Activated T-cell treated with anti-CD3 and anti-CD28 coated beads, Interleukin-2, amount 50 U/mL, for 72 hours (primary cell): ENCODE measurements around the gene ISLR2. TPM values are rescaled to one million over a fixed set of nuclear protein-coding genes. Genes with fewer than 3 reads are reported as not detected.

Experiments used
- ATAC-seq, 2 donors: fragments of 150-1000 bp; cut with Tn5 transposase; replicated peaks in 1 of 2; 2 replicates each; pipeline ENCODE4 v1.10.0; 2021; ENCODE audit warnings: moderate library complexity in 2 of 2, mild to moderate bottlenecking in 1 of 2
- DNase-seq, 2 donors: peaks; one replicate each; pipeline ENCODE4 v3.0.0; 2021 to 2022; ENCODE audit warnings: mixed read lengths in 1 of 2
- H3K27ac Mint-ChIP-seq: one replicate; pipeline ENCODE4 v1.8.0; 2022; ENCODE audit warnings: mild to moderate bottlenecking, moderate library complexity, mixed read lengths
- H3K27me3 Mint-ChIP-seq: one replicate; pipeline ENCODE4 v1.8.0; 2022; ENCODE audit warnings: low read depth, mixed read lengths
- H3K36me3 Mint-ChIP-seq, 2 donors: one replicate each; pipeline ENCODE4 v1.8.0; 2022; ENCODE audit warnings: mixed read lengths in 2 of 2, mild to moderate bottlenecking in 1 of 2; ENCODE audit not compliant: insufficient read depth in 2 of 2
- H3K4me1 Mint-ChIP-seq: one replicate; pipeline ENCODE4 v1.8.0; 2022; ENCODE audit warnings: low read depth, mixed read lengths
- H3K4me3 Mint-ChIP-seq, 2 donors: one replicate each; pipeline ENCODE4 v1.8.0; 2022; ENCODE audit warnings: mild to moderate bottlenecking in 2 of 2, mixed read lengths in 2 of 2, moderate library complexity in 2 of 2
- H3K9me3 Mint-ChIP-seq, 2 donors: one replicate each; pipeline ENCODE4 v1.8.0; 2022; ENCODE audit warnings: mixed read lengths in 2 of 2
- total RNA-seq, 2 donors: library from RNA; stranded (reverse); gene quantifications; one replicate each; pipeline ENCODE4 v1.2.3, GENCODE V29; 2022

ISLR2 gene
- total RNA-seq, 2 donors from 2014 or later, result 0.62 TPM; not detected in 1

GRCh38 chr15:74171965-74172541, 41.7 kb downstream of the ISLR2 start:
- Mint-ChIP-seq H3K4me3 (no peak overlapping the region), H3K4me1 (no peaks in the 10 kb centered on the region), H3K27me3 (peaks cover 8% of the 10 kb centered on the region), H3K27ac (no peak overlapping the region), H3K36me3 (no peaks in the 10 kb centered on the region), H3K9me3 (no peaks in the 10 kb centered on the region)
- DNase-seq (no peak), ATAC-seq (no peak)

- no peak for ATAC-seq
- H3K4me1 Mint-ChIP-seq, result no peaks in the 10 kb centered on the region
- no peaks in the 10 kb centered on the region for H3K9me3 Mint-ChIP-seq
- DNase-seq, result no peak
- H3K36me3 Mint-ChIP-seq, result no peaks in the 10 kb centered on the region
- H3K27me3 Mint-ChIP-seq, result peaks cover 8% of the 10 kb centered on the region
- no peak overlapping the region for H3K4me3 Mint-ChIP-seq
- no peak overlapping the region for H3K27ac Mint-ChIP-seq
These were observed 42.5 kb downstream of the ISLR2 start for GRCh38 chr15:74172701-74173379.

DNA sequence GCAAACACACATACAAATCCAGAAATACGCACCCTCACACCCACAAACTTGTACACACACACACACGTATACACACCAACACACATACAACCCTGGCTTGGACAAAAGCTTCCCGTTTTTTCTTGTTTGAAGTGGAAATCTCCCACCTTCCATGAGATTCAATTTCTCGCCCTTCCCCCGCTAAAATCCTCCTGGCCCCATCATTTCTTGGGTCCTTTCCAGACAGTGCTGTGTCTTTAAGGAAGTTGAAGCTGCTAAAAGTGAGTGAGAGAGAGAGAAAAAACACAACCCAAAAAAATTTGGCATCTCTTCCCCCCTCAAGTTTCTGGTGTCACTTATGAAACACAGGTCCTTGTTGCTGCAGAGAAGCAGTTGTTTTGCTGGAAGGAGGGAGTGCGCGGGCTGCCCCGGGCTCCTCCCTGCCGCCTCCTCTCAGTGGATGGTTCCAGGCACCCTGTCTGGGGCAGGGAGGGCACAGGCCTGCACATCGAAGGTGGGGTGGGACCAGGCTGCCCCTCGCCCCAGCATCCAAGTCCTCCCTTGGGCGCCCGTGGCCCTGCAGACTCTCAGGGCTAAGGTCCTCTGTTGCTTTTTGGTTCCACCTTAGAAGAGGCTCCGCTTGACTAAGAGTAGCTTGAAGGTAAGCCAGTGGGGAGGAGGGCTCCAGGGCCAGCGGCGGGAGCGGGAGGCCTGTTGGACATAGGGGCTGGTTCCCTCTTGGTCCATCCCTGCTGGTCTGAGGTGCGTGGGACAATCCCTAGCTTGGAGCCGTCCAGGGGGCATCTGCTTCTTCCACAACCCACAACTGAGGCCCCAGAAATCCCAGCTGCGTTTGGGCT, 43.2 kb downstream of the ISLR2 start, which contains the start of gene ISLR:
Gene ISLR (plus strand): TSS at position 331 of the 839 bp plus-strand sequence. CDS start 1,149 bp downstream, outside the sequence.
- peaks cover 8% of the 10 kb centered on the region for H3K27me3 Mint-ChIP-seq
- no peak within 1 kb of the TSS for H3K4me3 Mint-ChIP-seq
- H3K4me1 Mint-ChIP-seq, result no peaks in the 10 kb centered on the region
- ATAC-seq (no peak), DNase-seq (no peak)
- no peaks in the 10 kb centered on the region for H3K36me3 Mint-ChIP-seq
- H3K9me3 Mint-ChIP-seq, result no peaks in the 10 kb centered on the region
- H3K27ac Mint-ChIP-seq, result no peak within 1 kb of the TSS

DNA sequence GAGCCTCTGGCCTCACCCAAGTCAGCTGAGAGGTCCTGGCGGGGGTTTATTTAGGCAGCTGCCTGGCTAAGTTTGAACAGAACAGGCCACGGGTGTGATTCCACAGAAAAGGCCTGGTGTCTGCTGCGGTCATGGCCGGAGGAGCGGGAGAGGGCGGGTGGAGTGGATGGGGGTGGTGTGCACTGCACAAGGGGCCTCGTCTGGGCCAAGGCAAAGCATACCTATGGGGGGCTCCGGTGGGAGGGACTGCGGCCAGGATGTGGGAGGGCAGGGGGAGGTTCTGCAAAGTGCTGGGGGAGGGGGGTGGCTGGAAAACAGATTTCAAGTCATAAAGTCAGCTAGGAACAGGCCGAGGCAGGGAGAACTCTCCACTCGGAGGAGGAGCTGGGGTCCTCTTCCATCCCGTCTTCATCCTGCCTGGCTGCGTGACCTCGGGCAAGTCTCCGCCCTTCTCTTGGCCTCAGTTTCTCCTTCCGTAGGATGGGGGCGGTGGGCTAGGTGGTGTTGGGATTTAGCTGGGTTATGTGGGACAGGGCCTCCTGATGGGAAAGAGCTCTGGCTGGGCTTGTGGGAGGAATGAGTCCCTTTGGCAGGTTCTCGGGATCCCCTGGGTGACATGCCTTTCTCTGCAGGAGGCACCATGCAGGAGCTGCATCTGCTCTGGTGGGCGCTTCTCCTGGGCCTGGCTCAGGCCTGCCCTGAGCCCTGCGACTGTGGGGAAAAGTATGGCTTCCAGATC, 44.0 kb downstream of the ISLR2 start:
- Mint-ChIP-seq H3K4me3 (no peak overlapping the region), H3K9me3 (no peaks in the 10 kb centered on the region), H3K4me1 (no peaks in the 10 kb centered on the region), H3K27me3 (peaks cover under 1% of the 10 kb centered on the region), H3K36me3 (no peaks in the 10 kb centered on the region), H3K27ac (no peak overlapping the region)
- ATAC-seq (no peak), DNase-seq (no peak)

- Mint-ChIP-seq H3K4me3 (no peak overlapping the region), H3K27ac (no peak overlapping the region), H3K9me3 (no peaks in the 10 kb centered on the region), H3K27me3 (no peaks in the 10 kb centered on the region), H3K36me3 (no peaks in the 10 kb centered on the region), H3K4me1 (no peaks in the 10 kb centered on the region)
- no peak for ATAC-seq
- no peak for DNase-seq
These were observed 44.5 kb downstream of the ISLR2 start for GRCh38 chr15:74174958-74175253.

- no peaks in the 10 kb centered on the region for H3K9me3 Mint-ChIP-seq
- no peak overlapping the region for H3K4me3 Mint-ChIP-seq
- H3K27ac Mint-ChIP-seq, result no peak overlapping the region
- DNase-seq, result no peak
- no peak for ATAC-seq
- no peaks in the 10 kb centered on the region for H3K27me3 Mint-ChIP-seq
- no peaks in the 10 kb centered on the region for H3K4me1 Mint-ChIP-seq
- no peaks in the 10 kb centered on the region for H3K36me3 Mint-ChIP-seq
These were observed 45.1 kb downstream of the ISLR2 start for GRCh38 chr15:74175271-74176191.

- no peak for ATAC-seq
- no peak overlapping the region for H3K27ac Mint-ChIP-seq
- H3K4me3 Mint-ChIP-seq, result no peak overlapping the region
- H3K27me3 Mint-ChIP-seq, result no peaks in the 10 kb centered on the region
- H3K4me1 Mint-ChIP-seq, result no peaks in the 10 kb centered on the region
- no peaks in the 10 kb centered on the region for H3K36me3 Mint-ChIP-seq
- no peaks in the 10 kb centered on the region for H3K9me3 Mint-ChIP-seq
- no peak for DNase-seq
These were observed 46.2 kb downstream of the ISLR2 start for GRCh38 chr15:74176262-74177214.

DNA sequence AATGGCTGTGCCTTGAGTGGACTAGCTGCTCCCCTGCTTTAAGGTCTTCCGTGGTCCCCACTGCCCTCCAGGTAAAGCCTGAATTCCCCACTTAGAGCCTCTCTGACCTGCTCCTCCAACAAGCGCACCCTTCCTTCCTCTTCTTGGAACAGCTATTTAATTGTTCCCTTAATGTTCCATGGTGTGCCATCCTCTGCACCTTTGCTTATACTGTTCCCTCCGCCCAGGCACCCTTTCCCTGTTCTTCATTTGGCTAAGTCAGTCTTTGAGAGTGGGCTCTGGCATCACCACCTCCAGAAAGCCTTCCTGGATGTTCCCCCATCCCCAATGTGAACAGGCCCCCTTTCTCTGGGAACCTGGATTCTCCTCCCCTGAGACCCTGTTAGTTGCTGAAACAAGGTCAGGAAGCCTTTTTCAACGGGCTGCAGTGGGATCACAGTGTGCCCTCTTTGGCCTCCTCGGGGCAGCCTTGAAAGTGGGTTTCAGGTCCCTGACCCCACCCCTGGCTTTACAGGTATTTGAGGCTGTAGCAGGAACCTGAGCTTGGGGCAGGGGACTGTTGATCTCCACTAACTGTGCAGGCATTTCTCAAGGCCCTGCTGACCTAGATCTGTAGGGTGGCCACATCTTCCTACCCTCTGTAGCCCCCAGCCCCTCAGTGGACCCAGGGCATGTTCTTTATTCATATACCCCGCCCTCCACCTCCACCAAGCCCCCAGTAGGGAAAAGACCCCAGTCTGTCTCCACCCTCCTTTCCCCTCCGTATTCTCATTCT, 48.1 kb downstream of the ISLR2 start:
- Mint-ChIP-seq H3K9me3 (no peaks in the 10 kb centered on the region), H3K27me3 (no peaks in the 10 kb centered on the region), H3K4me1 (no peaks in the 10 kb centered on the region), H3K4me3 (no peak overlapping the region), H3K36me3 (no peaks in the 10 kb centered on the region), H3K27ac (no peak overlapping the region)
- DNase-seq, result no peak
- ATAC-seq, result no peak

GRCh38 chr15:74179101-74179841, 48.9 kb downstream of the ISLR2 start:
- Mint-ChIP-seq H3K36me3 (no peaks in the 10 kb centered on the region), H3K4me1 (peaks cover under 1% of the 10 kb centered on the region), H3K9me3 (no peaks in the 10 kb centered on the region), H3K27ac (no peak overlapping the region), H3K4me3 (no peak overlapping the region), H3K27me3 (no peaks in the 10 kb centered on the region)
- ATAC-seq (no peak), DNase-seq (no peak)

DNA sequence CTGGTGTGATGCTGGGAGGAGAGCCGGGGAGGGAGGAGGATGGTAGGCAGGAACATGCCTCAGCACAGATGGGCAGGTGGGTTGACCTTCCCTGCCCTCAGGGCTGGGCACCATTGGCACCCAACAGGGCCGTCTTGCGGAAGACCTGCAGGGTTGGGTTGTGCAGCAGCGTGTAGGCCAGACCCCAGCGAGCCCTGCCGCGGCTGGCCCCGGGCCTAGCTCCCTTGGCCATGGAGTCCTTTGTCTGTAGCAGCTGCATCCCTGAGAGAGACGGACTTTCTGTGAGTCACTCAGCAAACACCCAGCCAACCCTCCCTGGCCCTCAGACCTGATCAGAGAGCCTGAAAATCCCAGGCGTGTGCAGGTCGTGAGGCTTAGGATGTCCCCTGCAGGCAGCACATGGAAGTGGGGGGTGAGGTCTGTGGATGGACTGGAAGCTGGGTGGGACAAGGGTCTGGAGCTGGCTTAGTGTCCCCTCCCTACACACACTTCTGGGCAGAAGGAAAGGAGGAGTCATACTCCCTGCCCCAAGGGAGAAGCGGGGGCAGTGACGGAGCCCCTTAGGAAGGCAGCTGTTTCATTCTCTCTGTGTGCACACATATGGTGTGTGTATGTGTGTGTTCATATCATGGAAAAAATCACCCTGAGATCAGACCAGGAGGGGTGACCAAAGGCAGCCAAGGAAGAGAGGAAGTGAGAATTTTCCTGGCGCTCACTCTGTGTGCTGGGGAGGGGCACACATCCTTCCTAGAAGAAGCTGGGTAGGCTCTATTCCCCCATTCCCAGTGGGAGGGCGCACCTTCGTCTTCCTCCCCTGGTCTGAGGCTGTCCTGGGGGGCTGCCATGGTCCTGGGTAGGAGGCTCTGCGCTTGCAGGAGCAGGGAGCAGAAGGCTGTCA, 49.8 kb downstream of the ISLR2 start:
- Mint-ChIP-seq H3K9me3 (no peaks in the 10 kb centered on the region), H3K4me1 (peaks cover 10% of the 10 kb centered on the region), H3K36me3 (no peaks in the 10 kb centered on the region), H3K4me3 (no peak overlapping the region), H3K27ac (no peak overlapping the region), H3K27me3 (no peaks in the 10 kb centered on the region)
- no peak for ATAC-seq
- DNase-seq, result no peak
